ENCODE data around the gene UBQLN1.

Gene UBQLN1

DNA sequence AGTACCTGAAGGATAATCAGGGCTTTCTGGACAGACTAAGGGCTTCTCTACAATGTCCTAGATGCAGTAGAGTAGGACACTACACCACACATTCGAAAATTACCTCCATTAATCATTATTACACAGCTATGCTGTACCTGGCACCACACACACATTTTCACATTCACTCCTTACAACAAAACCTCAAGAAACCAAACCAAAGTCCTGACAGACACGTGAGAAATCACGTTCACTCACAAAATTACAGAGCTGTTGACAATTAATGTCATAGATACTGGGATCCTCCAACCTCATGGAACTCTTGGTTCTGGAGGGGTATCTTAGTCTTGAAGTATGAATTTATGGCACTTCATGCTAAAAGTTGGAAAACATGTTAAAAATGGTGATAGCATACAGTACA is 16.3 kb downstream of the UBQLN1 start:
- no peak for DNase-seq (ENCODE audit: low read depth in 3 of 3)

DNA sequence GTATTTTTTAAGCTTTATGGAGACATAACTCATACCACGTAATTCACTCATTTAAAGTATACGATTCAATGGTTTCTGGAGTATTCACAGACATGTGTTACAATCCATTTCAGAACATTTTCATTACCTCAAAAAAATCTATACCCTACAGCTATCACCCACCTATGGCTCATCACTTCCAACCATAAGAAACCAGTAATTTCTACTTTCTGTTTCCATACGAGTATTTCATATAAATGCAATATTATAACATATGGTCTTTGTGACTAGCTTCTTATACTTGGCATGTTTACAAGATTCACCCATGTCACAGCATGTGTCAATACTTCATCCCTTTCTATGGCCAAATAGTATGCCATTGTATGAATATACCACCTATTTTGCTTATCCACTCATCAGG is 18.8 kb downstream of the UBQLN1 start:
- DNase-seq (ENCODE audit: low read depth in 3 of 3): no peak

DNA sequence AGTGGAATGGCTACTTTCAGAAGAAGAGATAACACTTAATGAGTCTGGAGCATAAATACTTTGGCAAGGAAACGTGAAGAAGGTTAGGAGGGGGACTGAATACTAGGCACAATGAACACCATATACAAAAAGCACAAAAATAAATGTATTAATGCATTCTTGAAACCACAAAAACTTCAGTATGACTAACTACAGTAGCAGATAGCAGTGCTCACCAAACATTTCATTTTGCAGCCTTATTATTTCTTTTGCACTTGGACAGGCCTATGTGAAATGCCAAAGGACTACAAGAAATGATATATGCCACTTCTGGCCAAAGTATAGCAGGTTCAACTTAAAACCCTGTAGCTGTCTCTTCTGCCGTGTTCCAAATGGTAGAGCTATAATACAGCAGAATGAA is 26.3 kb downstream of the UBQLN1 start:
- DNase-seq (ENCODE audit: low read depth in 3 of 3): no peak

DNA sequence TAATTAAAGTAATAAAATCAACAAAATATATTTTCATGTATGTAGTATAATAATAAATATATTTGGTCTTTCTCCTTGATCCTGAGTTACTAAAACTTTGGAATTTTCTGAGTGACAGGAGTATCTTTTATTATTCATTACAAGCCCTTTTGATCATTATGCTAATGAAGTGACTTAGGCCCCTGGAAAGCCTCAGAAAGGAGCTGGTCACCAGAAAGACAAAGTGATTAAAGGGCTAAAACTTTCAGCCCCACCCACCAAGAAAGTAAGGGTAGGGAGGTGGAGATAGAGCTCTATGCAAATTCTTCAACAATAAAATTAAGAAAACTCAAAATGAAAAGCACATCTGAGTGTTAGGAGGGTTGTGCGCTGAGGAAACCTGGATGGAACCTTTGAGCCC is 27.5 kb downstream of the UBQLN1 start:
- DNase-seq (ENCODE audit: low read depth in 3 of 3): no peak

DNA sequence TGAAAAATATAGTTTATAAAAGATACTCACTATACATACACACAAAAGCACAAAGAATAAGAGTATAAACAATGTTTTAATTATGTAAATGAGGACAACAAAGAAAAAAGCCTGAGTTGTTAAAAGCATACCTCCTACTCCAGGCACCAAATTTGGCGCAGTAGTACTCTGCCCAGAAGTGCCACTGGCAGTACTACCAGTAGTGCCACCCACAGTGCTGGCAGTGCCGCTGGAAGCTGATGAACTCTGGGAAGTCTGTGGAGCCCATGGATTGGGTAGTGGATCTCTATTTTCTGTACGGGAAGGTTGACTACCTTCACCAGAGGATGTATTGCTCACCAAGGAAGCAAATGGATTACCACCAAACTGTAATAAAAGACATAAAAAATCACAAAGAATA is 30.2 kb downstream of the UBQLN1 start:
- no peak for DNase-seq (ENCODE audit: low read depth in 3 of 3)

DNA sequence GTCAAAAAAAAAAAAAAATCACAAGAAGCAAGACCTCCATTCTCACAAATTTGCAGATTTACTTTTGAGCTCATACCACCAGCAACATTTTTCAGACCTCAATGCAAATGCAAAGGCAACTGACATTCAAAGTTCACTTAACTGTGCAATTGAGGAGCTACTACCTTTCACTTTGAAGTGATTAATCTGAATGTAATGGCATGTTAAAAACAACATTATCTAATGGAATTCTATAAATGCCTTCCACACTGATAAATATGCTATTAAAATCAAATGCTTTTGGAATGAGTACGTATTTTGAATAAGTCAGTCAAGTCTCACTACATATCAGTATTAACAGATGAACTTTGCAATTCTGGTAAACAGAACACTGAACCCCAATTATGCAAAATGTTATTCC is 32.3 kb downstream of the UBQLN1 start:
- no peak for DNase-seq (ENCODE audit: low read depth in 3 of 3)

DNA sequence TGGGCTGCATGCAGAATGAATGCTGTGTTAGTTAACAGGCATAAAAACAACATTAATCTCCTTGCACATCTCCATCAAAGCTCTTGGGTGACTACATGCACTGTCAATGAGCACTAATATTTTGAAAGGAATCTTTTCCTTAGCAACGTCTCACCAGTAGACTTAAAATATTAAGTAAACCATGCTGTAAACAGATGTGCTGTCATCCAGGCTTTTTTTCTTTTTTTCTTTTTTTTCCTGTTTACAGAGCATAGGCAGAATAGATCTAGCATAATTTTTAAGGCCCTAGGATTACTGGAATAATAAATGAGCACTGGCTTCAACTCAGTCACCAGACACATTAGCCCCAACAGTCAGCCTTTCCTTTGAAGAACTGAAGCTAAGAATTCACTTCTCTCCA is 36.3 kb downstream of the UBQLN1 start:
- DNase-seq (ENCODE audit: low read depth in 3 of 3): no peak

DNA sequence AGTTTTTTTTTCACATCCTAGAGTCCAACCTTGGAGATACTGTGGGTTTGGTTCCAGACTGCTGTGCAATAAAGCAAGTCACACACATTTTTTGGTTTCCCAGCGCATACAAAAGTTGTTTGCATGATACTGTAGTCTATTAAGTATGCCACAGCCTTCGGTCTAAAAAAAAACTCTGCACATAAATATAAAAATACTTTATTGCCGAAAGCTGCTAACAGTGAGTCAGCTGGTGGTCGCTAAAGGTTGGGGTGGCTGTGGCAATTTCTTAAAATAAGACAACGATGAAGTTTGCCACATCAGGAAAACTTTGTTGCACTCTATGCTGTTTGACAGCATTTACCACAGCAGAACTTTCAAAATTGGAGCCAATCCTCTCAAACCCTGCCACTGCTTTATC is 37.4 kb downstream of the UBQLN1 start:
- no peak for DNase-seq (ENCODE audit: low read depth in 3 of 3)

DNA sequence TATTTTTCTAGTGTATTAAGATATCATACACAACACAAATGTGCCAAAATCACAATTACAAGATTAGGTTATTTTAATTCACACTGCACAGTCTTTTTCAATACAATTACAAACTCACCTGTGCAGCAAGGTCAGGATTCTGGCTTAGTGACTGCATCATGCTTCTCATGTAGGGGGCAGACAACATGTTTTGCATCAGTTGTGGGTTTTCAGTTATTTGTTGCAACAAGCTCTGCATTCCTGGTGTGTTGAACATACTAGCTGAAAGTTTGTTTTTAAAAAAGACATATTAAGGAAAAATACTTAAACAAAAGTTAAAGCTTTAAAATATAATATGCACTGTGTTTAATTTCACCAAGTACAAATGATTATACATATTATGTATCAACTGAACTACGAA is 38.7 kb downstream of the UBQLN1 start:
- DNase-seq (ENCODE audit: low read depth in 3 of 3): no peak

DNA sequence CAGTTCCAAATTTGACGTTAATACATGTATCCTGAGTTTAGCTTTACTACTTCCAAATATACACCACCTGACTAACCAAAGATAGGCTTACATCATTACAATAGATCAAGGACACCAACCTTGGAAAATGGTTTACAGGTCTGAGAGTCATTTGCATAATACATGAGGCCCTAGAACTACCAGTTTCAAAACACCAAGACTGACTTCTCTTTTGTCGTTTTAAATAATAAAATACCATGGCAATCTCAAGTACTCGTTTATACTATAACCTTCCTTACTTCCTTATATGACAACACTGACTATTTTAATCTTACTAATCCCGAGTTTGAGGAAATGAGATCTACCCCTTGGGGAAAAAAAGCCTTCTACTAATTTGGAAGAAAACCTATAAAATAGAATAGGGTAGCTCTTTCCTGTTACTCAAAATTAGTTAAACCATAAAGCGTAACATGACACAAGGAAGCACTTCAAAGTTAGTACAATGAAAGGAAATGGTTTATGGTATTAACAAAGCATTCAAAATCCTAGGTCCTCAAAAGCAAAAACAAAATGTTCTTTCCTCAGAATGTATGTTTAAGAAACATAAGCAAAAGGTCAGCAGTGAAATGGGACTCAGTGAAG is 42.1 kb downstream of the UBQLN1 start:
- no peak for DNase-seq (ENCODE audit: low read depth in 3 of 3)

DNA sequence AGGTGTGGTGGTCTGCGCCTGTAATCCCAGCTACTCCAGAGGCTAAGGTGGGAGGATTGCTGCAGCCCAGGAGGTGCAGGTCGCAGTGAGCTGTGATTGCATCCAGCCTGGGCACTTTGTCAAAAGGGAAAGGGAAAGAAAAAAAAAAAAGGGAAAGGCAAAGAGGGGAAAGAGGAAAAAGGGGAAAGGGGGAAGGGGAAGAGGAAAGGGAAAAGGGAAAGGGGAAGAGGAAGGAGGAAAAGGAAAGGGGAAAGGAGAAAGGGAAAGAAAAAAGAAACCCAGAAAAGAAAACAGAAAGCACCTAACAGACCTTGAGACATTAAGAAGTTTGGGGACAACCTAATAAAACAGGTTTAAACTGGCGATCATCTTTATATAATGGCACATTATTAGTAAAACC is 44.8 kb downstream of the UBQLN1 start:
- no peak for DNase-seq (ENCODE audit: low read depth in 3 of 3)

DNA sequence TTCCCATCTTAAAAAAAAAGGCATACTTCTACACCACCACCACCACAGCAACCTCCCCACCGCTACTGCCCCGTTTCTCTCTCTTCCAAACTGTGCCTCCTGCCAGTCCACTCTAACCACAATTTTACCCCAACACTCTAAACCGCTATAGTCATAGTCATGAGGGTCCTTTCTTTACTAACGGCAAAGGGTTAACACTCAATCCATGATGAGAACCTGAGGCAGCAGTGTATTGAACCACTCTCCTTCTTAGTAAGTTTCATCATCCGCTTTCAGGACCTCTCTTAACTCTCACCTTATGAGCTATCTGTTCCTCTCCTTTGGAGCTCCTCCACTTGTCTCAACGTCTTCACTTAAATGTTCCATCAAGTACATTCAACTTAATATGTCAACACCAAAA is 50.8 kb downstream of the UBQLN1 start:
- no peak for DNase-seq (ENCODE audit: low read depth in 3 of 3)

DNA sequence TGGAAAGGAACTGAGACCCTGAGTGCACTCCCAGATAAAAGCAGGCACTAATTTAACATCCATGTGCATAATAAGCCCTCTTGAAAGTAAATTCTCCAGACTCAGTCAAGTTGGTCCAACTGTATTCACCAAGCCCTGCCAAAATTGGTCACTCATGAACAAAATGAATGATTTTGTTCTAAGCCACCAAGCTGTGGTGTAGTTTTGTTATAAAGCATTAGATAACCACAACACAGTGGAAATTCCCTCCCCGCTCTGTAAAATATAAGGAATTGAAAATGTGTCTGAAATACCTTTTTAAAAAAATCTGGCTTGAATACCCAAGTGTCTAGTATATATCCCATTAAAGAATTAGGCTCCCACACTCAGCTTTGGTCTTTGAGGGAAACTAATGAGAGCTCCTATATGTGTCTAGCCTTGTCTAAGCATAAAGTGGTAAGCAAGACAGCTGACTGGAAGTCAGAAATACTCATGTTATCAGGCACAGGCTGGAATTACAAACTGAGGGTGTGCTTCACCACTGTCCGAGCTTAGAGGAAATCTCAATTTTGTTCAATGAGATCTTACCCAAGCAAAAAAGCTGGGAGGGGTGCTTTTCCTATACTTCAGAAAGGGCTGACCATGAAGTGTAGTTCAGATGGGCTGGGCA is 51.6 kb downstream of the UBQLN1 start:
- no peak for DNase-seq (ENCODE audit: low read depth in 3 of 3)

DNA sequence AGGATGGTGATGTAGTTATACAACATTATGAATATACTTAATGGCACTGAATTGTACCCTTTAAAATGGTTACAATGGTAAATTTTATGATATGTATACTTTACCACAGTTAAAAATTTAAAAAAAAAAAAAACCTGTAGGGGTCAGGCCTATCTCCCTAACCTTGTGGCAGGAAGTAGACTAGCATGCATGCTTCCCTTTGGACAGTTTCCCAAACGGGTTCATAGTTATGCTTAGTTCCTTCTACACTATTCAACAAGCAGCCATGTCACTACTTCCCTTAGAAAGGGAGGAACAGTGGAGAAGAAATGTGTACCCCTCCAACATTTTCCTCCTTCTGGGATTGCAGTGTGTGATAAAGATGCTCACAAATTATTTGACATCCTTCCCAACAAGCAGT is 52.3 kb downstream of the UBQLN1 start:
- no peak for DNase-seq (ENCODE audit: low read depth in 3 of 3)

DNA sequence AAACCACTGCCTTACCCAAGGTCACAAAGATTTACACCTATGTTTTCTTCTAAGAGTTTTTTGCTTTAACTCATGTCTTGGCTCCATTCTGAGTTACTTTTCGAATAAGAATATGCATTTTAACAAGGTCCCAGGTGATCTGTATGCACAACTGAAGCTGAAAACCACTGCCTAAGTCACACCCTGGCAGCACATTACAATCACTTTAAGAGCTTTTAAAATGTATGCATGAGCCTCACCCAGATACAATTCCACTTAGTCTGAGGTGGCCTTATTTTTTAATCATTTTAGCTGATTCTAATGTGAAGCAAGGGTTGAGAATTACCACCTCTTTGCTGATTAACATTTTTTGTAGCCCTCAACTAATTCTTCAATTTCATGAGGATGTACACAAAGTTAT is 55.3 kb downstream of the UBQLN1 start:
- DNase-seq (ENCODE audit: low read depth in 3 of 3): no peak

DNA sequence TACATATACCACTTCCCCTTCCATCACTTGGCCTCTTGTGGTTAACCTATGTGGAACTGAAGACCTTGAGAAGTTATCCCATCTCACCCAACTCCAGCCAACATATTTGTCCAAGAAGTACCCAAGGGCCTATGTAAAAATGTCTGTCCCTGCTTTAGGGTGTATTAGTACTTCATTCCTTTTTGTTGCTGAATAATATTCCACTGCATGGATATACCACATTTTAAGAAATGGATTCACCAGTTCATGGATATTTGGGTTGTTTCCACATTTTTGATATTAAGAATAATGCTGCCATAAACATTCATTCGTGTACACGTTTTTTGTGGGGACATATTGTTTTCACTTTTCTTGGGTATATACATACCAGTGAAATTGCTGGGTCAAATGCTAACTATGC is 56.2 kb downstream of the UBQLN1 start:
- DNase-seq (ENCODE audit: low read depth in 3 of 3): no peak

DNA sequence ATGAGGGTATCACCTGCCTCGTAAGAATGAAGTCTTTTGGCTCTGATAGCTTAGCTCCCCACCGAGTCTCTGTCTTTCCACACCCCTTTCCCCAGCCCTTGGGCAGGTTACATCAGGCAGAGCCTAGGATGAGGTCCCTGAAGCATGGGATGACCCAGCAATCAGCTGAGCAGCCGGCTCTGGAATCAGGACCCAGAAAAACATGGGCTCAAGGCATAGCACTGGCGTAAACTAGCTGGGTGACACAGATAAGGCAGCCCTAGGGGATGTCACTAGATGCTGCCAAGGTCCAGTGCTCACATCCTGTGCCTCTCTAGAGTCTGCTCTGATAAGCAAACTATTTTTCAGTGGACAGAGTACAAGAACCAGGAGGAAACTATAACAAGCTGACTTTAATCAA is 58.2 kb downstream of the UBQLN1 start:
- no peak for DNase-seq (ENCODE audit: low read depth in 3 of 3)

DNA sequence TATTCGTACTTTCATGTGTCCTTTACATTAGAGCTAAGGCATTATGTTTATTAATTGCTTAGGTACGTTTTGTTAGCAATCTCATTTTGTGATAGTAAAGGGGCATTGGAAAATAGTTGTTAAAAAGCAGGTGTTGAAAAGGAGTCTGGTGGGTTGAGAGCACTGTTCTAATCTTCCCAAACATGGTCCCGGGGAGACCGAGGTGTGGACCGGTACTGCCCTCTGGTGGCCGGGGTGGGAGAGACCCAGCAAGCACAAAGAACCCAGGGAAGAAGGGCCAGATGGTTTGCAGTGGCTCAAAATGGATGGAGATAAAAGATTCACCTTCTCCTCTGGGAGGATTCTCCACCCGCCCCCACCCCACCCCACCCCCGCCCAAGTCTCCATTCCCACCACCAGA is 58.7 kb downstream of the UBQLN1 start:
- DNase-seq (ENCODE audit: low read depth in 3 of 3): peak; percentile 46 to 55 (median 46)

DNA sequence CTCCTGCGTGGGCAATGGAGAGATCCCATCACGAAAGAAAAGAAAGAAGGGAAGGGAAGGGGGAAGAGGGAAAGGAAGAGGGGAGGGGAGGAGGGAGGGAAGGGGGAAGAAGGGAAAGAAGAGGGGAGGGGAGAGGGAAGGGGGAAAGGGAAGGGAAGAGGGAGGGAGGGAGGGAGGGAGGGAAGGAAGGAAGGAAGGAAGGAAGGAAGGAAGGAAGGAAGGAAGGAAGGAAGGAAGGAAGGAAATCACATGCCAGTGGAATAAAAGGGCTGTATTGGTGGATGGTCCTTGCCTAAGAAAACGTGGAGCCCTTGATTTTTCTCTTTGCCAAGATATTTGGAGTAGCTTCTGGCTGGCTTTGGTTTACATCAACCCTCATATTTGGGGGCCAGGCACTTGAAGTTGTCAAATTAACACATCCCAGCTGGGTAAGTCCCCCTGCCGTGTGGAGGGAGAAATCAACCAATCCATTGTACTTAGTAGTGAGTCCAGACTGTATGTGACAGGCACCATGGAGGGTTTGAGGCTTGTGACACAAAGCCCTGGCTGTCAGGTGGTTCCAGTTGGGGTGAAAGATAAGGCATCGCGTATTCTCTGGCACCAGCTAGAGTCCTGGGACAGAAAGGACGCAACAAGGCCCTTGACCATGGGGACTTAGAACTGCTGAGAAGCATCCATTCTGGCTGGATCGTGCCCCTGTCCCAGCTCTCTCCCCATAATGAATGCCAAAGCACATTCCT is 61.1 kb downstream of the UBQLN1 start:
- no peak for DNase-seq (ENCODE audit: low read depth in 3 of 3)

DNA sequence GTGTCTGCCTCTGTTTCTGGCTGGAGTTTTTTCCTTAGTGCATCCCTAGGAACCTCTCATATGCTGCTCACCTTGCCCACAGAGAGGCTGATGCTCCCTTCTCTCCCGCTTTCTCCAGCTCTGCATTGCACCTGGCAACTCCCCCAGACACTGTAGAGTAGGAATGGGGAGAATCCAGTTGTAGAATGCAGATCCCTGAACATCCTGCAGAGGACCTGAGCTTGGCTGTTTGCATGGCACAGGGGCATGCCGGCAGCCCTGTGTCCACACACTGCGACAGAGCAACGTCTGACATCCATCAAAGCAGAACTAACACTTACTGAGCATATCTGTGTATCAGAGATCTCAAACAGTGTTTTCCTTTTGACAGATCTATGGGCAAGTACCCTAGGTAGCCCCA is 65.0 kb downstream of the UBQLN1 start:
- no peak for DNase-seq (ENCODE audit: low read depth in 3 of 3)

DNA sequence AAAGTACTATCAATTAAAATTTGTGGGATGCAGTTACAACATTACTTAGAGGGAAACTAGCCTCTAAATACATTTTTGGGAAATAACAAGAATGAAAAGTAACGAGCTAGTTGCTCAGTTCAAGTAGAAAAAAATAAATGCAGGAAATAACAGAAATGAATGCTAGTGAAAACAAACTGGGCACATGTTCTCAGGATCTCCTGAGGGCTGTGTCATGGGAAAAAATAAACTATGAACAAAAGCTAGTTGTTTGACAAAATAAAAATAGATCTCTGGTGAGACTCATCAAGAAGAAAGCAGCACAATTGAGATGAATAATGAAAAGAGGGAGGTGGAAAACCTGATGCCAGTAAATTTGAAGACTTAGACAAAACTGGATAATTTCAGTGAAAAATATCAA is 68.5 kb downstream of the UBQLN1 start:
- no peak for DNase-seq (ENCODE audit: low read depth in 3 of 3)

DNA sequence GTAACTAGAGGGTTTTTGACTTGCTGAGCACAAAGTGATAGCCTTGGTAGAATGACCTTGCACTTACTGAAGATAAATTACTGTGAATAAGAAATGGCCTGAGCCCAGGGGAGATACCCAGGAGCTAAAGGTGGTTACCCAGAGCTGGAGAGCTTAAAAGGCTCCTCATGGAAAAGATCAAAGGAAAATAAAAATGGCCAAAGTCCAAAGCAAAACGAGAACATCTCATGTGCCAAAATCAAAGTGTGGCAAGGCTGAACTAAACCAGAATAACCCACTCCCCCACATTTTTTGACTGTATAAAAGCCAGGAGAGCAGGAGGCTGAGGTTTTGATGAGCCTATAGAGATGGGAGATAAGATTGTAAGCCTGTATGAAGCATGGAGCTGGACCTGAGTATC is 70.4 kb downstream of the UBQLN1 start:
- DNase-seq (ENCODE audit: low read depth in 3 of 3): no peak

DNA sequence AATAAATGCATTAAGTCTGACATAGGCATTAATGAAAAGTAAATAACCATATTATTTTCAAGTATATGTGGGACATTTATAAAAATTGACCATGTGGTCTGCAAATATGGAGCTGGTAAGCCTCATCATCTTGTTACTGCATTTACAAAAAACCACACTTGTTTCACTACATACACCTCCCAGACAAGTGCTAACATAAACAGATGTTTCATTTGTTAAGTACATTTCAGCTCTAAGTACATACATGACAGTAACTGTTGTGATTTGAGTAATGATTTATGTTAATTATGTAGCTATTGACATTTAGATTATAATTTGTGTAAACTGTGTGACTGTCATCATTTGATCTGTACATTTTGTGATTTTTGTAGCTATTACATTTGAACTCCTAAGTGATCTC is 70.9 kb downstream of the UBQLN1 start:
- DNase-seq (ENCODE audit: low read depth in 3 of 3): no peak
